ENCODE results near the gene ACTR5. TPM values are rescaled to one million over a fixed set of nuclear protein-coding genes. Genes with fewer than 3 reads are reported as not detected.

The ACTR5 gene
- total RNA-seq, 4 donors from 2014 or later: 7.2 to 21.3 (median 11.4) TPM

- intact Hi-C loops (cut with DNase I; ENCODE audit: low total_unique reads): no loop called here
- H3K27me3 ChIP-seq: no peaks in the 10 kb centered on the region
- TF ChIP-seq EP300 (IDR thresholded peaks at IDR 0.05; ENCODE audit: low read depth) (no peak), CTCF (IDR thresholded peaks at IDR 0.05) (no peak), POLR2A (IDR thresholded peaks at IDR 0.05) (no peak), POLR2AphosphoS5 (IDR thresholded peaks at IDR 0.05) (no peak)
- in situ Hi-C loops (cut with MboI; ENCODE audit: low pct_ligation_motif_present in 1 of 4, low pct_unique_long_range_greater_than_20kb in 1 of 4, low sequenced_read_pairs in 3 of 4): no loop called here
- peaks cover 0 to 58% (median 11%) of the 10 kb centered on the region in 4 donors for H3K36me3 ChIP-seq
- no peaks in the 10 kb centered on the region for H3K9me3 ChIP-seq
- no peak overlapping the region for H3K4me3 ChIP-seq
- 81 to 84% methylated on average over 3 to 4 of the region's 4 CpGs for WGBS, 2 donors (ENCODE audit: low coverage in 1 of 2)
- DNase-seq: no peak
- H3K27ac ChIP-seq: no peak overlapping the region
- no peaks in the 10 kb centered on the region for H3K4me1 ChIP-seq
Measured at GRCh38 chr20:38766071-38766470, 17.8 kb downstream of the ACTR5 start.

DNA sequence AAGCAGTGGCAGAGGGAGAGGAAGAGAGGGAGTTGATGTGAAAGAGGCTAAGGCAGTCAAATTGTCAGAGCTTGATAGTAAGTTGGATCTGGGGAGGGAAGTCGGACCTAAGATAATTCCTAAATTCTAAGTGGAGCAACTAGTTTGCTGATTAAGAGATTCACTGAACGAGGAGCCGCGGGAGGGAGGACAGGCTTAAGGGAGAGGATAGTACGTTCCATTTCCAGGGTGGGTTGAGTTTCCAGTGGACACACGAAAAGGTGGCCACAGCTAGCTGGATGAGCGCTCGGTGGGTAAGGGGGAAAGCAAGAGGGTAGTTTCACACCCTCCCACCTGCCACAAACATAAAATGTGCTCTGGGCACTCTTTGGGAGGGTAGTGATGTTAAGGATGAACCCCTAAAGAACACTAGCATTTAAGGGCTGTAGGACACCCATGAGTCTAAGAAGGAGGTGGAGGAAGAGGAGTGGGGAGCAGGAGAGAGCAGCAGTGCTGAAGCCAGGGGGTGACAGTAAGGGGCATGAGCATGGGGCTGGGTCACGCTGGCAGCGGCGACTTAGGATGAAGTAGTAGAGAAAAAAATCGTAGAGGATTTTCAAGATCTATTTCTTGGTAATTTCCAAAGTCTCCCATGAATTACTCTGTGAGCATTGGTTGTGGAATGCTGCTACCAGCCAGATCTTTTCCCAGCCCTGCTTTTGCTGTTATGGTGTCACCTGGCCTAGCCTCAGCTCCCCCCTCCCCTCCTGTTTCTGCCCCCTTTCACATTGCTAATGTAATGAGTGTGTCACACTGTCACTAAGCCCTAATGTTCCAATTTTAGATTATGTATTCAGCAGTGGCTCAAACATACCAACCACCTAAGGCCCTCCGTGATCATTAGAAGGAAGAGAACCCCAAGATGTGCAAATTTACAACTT is 21.4 kb downstream of the ACTR5 start:
- intact Hi-C loops (cut with DNase I; ENCODE audit: low total_unique reads) (no loop called here), in situ Hi-C loops (cut with MboI; ENCODE audit: low pct_ligation_motif_present in 1 of 4, low pct_unique_long_range_greater_than_20kb in 1 of 4, low sequenced_read_pairs in 3 of 4) (no loop called here)
- Histone ChIP-seq H3K9me3 (no peaks in the 10 kb centered on the region), H3K4me1 (no peaks in the 10 kb centered on the region), H3K36me3 (peaks cover 0 to 60% (median 19%) of the 10 kb centered on the region in 4 donors), H3K27me3 (no peaks in the 10 kb centered on the region), H3K4me3 (no peak overlapping the region), H3K27ac (no peak overlapping the region)
- 87 to 89% methylated on average over 13 of the region's 13 CpGs for WGBS, 2 donors (ENCODE audit: low coverage in 1 of 2)
- no peak for DNase-seq
- TF ChIP-seq CTCF (IDR thresholded peaks at IDR 0.05) (no peak), EP300 (IDR thresholded peaks at IDR 0.05; ENCODE audit: low read depth) (no peak), POLR2A (IDR thresholded peaks at IDR 0.05) (no peak), POLR2AphosphoS5 (IDR thresholded peaks at IDR 0.05) (no peak)

DNA sequence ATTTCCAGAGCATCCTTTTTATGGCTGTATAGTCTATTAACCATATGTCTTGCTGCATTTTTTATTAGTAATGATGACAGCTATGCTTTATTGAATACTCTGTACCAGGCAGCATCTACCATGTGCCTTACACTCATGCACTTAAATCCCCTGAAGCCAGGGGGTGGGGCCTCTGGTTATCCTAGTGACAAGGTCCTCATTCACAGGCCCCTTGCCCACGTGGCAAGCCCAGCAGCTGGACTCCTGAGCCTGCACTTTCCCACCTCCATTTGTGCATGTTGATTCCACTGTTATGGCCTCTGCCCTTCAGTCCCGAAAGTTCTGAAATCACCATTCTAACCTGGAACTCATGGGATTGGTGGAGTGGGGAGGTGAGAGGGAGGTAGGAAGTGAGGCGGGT is 22.3 kb downstream of the ACTR5 start:
- Histone ChIP-seq H3K27me3 (no peaks in the 10 kb centered on the region), H3K4me3 (no peak overlapping the region), H3K9me3 (no peaks in the 10 kb centered on the region), H3K4me1 (no peaks in the 10 kb centered on the region), H3K27ac (no peak overlapping the region), H3K36me3 (peaks cover 0 to 51% (median 19%) of the 10 kb centered on the region in 4 donors)
- in situ Hi-C loops (cut with MboI; ENCODE audit: low pct_ligation_motif_present in 1 of 4, low pct_unique_long_range_greater_than_20kb in 1 of 4, low sequenced_read_pairs in 3 of 4): no loop called here
- WGBS, 2 donors (ENCODE audit: low coverage in 1 of 2): 80 to 90% methylated on average over 1 to 3 of the region's 3 CpGs
- TF ChIP-seq POLR2A (IDR thresholded peaks at IDR 0.05) (no peak), EP300 (IDR thresholded peaks at IDR 0.05; ENCODE audit: low read depth) (no peak), POLR2AphosphoS5 (IDR thresholded peaks at IDR 0.05) (no peak), CTCF (IDR thresholded peaks at IDR 0.05) (no peak)
- intact Hi-C loops (cut with DNase I; ENCODE audit: low total_unique reads): no loop called here
- no peak for DNase-seq

DNA sequence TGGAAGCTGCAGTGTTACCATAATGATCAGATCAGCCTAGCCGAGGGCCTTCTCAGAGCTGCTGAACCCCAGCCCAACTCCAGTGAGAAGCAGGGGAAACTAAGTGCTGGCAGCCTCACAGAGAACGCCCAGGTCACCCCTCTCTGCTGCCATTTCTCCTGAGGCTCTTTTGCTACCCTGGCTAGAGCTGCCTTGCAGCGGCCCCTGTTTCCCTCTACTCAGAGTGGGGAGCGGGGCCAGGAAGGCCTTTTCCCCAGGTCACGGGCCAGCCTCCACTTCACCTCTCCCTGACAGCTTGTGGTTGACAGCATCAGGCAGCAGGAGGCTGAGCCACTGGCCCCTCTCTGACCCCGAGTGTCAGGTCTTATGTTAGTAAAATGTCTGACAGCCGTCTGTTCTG is 22.7 kb downstream of the ACTR5 start:
- no peak overlapping the region for H3K27ac ChIP-seq
- in situ Hi-C loops (cut with MboI; ENCODE audit: low pct_ligation_motif_present in 1 of 4, low pct_unique_long_range_greater_than_20kb in 1 of 4, low sequenced_read_pairs in 3 of 4) (no loop called here), intact Hi-C loops (cut with DNase I; ENCODE audit: low total_unique reads) (no loop called here)
- no peaks in the 10 kb centered on the region for H3K4me1 ChIP-seq
- WGBS, 2 donors (ENCODE audit: low coverage in 1 of 2): 73 to 100% methylated on average over 1 to 7 of the region's 7 CpGs
- H3K27me3 ChIP-seq: no peaks in the 10 kb centered on the region
- no peaks in the 10 kb centered on the region for H3K9me3 ChIP-seq
- no peak for DNase-seq
- no peak overlapping the region for H3K4me3 ChIP-seq
- no peak for TF ChIP-seq POLR2AphosphoS5 (IDR thresholded peaks at IDR 0.05)
- no peak for TF ChIP-seq EP300 (IDR thresholded peaks at IDR 0.05; ENCODE audit: low read depth)
- no peak for TF ChIP-seq CTCF (IDR thresholded peaks at IDR 0.05)
- TF ChIP-seq POLR2A (IDR thresholded peaks at IDR 0.05): no peak
- H3K36me3 ChIP-seq: peaks cover 0 to 50% (median 19%) of the 10 kb centered on the region in 4 donors
